GM12872 (cell line): ENCODE measurements around the gene ZBTB43.

Source experiments
- CTCF ChIP-seq: IDR thresholded peaks from 3 replicates; pipeline ENCODE4 v1.5.1; 2011; ENCODE audit warnings: low read depth, mild to moderate bottlenecking, low read length, moderate library complexity; ENCODE audit not compliant: insufficient read depth

Gene ZBTB43

GRCh38 chr9:126880947-126881332 is 76.1 kb downstream of the ZBTB43 start:
- TF ChIP-seq CTCF = no peak

GRCh38 chr9:126882746-126883145 is 77.9 kb downstream of the ZBTB43 start:
- TF ChIP-seq CTCF = no peak

GRCh38 chr9:126883636-126884035 is 78.8 kb downstream of the ZBTB43 start:
- TF ChIP-seq CTCF = no peak

GRCh38 chr9:126885131-126885641 is 80.3 kb downstream of the ZBTB43 start:
- no peak for TF ChIP-seq CTCF

GRCh38 chr9:126886034-126886822 is 81.4 kb downstream of the ZBTB43 start:
- no peak for TF ChIP-seq CTCF

- TF ChIP-seq CTCF = no peak
These were observed 82.1 kb downstream of the ZBTB43 start for GRCh38 chr9:126886897-126887296.
